NCI-H345 (cell line): ENCODE measurements around the gene SUB1.

Experiments used
- DNase-seq: peaks from one replicate; lab custom pipeline; 2025; lab: John Stamatoyannopoulos, UW

SUB1 gene

GRCh38 chr5:32645246-32645645, 59.9 kb downstream of the SUB1 start:
- DNase-seq: no peak

GRCh38 chr5:32646061-32646969, 61.0 kb downstream of the SUB1 start:
- no peak for DNase-seq

GRCh38 chr5:32651088-32651487, 65.7 kb downstream of the SUB1 start:
- no peak for DNase-seq

DNA sequence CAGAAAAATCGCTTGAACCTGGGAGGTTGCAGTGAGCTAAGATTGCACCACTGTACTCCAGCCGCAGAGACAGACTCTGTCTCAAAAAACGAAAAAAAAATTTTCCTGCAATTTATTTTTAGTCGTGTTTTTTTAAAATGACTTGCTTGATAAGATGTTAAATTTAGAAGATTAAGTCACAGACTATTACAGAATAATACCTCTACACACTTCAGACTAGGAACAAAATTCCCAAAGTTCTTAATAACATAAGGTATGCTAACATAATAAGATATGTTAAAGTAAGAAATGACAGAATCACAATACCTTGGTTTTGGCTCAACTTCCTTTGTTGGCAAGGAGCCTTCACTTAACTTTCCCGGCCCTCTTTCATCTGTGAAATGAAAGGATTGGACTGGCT, 66.3 kb downstream of the SUB1 start:
- DNase-seq: no peak
